ENCODE measurements around the gene DNAJC25. TPM values are rescaled to one million over a fixed set of nuclear protein-coding genes. Genes with fewer than 3 reads are reported as not detected.

The DNAJC25 gene
- total and polyA plus RNA-seq, 2 donors (not counting 1 experiment from before 2014, with no cell fraction given), result 7.3 to 10.6 TPM

DNA sequence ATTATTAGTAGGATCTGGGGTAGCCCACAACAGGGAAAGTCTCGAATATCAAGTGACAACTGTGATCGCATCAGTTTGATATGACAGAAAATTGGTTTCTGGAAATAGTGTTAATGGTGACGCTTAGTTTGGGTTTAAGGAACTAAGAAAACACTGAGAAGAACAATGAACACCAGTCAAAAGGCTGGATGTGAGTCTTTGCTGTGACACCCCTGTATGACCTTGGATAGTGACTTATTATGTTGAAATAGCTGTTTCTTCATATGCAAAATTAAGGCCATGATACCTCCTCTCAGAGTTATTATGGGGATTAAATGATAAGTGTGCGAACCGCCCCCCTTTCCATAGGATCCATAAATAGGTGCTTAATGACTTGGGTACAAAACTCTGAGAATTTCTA lies 926 bp downstream of the DNAJC25 start:
- Histone ChIP-seq H3K36me3 (ENCODE audit: control insufficient read depth, insufficient read depth, low read length) (no peaks in the 10 kb centered on the region), H3K27ac (ENCODE audit: insufficient read depth, low read length) (peak overlapping the region; percentile 87), H3K9ac (ENCODE audit: insufficient read depth, low read length) (peak overlapping the region; percentile 85), H3K4me1 (ENCODE audit: control insufficient read depth, extremely low read depth, insufficient read depth, low read length) (peaks cover 2% of the 10 kb centered on the region), H3K79me2 (ENCODE audit: control insufficient read depth, insufficient read depth, low read length) (peaks cover 56% of the 10 kb centered on the region), H3K27me3 (ENCODE audit: control insufficient read depth, insufficient read depth, low read length) (no peaks in the 10 kb centered on the region), H2AFZ (ENCODE audit: low read length) (no peak overlapping the region), H3K4me2 (ENCODE audit: extremely low read depth, insufficient read depth, low read length) (peak overlapping the region; percentile 97), H3K9me3 (ENCODE audit: control insufficient read depth, insufficient read depth, low read depth, low read length) (no peaks in the 10 kb centered on the region), H3K4me3 (replicated peaks in 1 of 4; ENCODE audit: control extremely low read depth in 1 of 4, insufficient read depth in 1 of 4, low read depth in 3 of 4, low read length in 4 of 4) (peak overlapping the region; percentile 87 to 97 (median 95)), H4K20me1 (ENCODE audit: control insufficient read depth, extremely low read depth, insufficient read depth, low read length) (no peaks in the 10 kb centered on the region)
- DNase-seq (ENCODE audit: low read depth in 2 of 2), result peak in 1 of 2 donors; percentile 17
- TF ChIP-seq, protein P1, sequence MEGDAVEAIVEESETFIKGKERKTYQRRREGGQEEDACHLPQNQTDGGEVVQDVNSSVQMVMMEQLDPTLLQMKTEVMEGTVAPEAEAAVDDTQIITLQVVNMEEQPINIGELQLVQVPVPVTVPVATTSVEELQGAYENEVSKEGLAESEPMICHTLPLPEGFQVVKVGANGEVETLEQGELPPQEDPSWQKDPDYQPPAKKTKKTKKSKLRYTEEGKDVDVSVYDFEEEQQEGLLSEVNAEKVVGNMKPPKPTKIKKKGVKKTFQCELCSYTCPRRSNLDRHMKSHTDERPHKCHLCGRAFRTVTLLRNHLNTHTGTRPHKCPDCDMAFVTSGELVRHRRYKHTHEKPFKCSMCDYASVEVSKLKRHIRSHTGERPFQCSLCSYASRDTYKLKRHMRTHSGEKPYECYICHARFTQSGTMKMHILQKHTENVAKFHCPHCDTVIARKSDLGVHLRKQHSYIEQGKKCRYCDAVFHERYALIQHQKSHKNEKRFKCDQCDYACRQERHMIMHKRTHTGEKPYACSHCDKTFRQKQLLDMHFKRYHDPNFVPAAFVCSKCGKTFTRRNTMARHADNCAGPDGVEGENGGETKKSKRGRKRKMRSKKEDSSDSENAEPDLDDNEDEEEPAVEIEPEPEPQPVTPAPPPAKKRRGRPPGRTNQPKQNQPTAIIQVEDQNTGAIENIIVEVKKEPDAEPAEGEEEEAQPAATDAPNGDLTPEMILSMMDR (conservative IDR thresholded peaks at IDR 0.05 in 1 of 2, IDR thresholded peaks at IDR 0.05 in 1 of 2; ENCODE audit: low read depth in 1 of 2, low read length in 2 of 2), result no peak
- no peak for TF ChIP-seq EZH2 (IDR thresholded peaks at IDR 0.05; ENCODE audit: low read length, missing control alignments)

GRCh38 chr9:111632695-111633388 lies 1.7 kb downstream of the DNAJC25 start:
- TF ChIP-seq, protein P1 (conservative IDR thresholded peaks at IDR 0.05 in 1 of 2, IDR thresholded peaks at IDR 0.05 in 1 of 2; ENCODE audit: low read depth in 1 of 2, low read length in 2 of 2), result no peak
- no peak for TF ChIP-seq EZH2 (IDR thresholded peaks at IDR 0.05; ENCODE audit: low read length, missing control alignments)
- peak overlapping the region in 3 of 4 experiments; percentile 87 to 97 (median 97) for H3K4me3 ChIP-seq (replicated peaks in 1 of 4; ENCODE audit: control extremely low read depth in 1 of 4, insufficient read depth in 1 of 4, low read depth in 3 of 4, low read length in 4 of 4)
- peak overlapping the region; percentile 97 for H3K4me2 ChIP-seq (ENCODE audit: extremely low read depth, insufficient read depth, low read length)
- H3K36me3 ChIP-seq (ENCODE audit: control insufficient read depth, insufficient read depth, low read length), result no peaks in the 10 kb centered on the region
- H3K9ac ChIP-seq (ENCODE audit: insufficient read depth, low read length), result no peak overlapping the region
- peaks cover 2% of the 10 kb centered on the region for H3K4me1 ChIP-seq (ENCODE audit: control insufficient read depth, extremely low read depth, insufficient read depth, low read length)
- H3K79me2 ChIP-seq (ENCODE audit: control insufficient read depth, insufficient read depth, low read length), result peaks cover 62% of the 10 kb centered on the region
- H3K27me3 ChIP-seq (ENCODE audit: control insufficient read depth, insufficient read depth, low read length), result no peaks in the 10 kb centered on the region
- H3K9me3 ChIP-seq (ENCODE audit: control insufficient read depth, insufficient read depth, low read depth, low read length), result no peaks in the 10 kb centered on the region
- no peaks in the 10 kb centered on the region for H4K20me1 ChIP-seq (ENCODE audit: control insufficient read depth, extremely low read depth, insufficient read depth, low read length)
- DNase-seq (ENCODE audit: low read depth in 2 of 2), result no peak
- no peak overlapping the region for H2AFZ ChIP-seq (ENCODE audit: low read length)
- H3K27ac ChIP-seq (ENCODE audit: insufficient read depth, low read length), result no peak overlapping the region

DNA sequence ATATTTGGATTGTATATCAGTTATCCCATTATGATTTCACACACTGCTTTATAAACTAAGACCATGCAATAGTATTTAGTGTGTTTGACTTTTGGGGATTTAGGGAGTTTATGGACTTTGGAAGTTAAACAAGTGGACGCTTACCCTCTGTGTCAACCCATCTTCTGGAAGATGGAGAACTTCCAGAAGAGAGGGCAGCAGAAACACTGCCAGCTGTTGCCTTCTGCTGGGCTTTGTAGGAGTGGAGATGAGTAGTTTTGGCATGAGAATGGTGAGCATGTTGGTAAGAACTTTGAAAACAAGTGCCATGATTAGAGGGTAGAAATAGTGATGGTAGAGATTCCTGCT lies 2.2 kb downstream of the DNAJC25 start:
- peak overlapping the region in 1 of 4 experiments; percentile 87 for H3K4me3 ChIP-seq (replicated peaks in 1 of 4; ENCODE audit: control extremely low read depth in 1 of 4, insufficient read depth in 1 of 4, low read depth in 3 of 4, low read length in 4 of 4)
- no peaks in the 10 kb centered on the region for H3K9me3 ChIP-seq (ENCODE audit: control insufficient read depth, insufficient read depth, low read depth, low read length)
- peaks cover 67% of the 10 kb centered on the region for H3K79me2 ChIP-seq (ENCODE audit: control insufficient read depth, insufficient read depth, low read length)
- H3K9ac ChIP-seq (ENCODE audit: insufficient read depth, low read length), result no peak overlapping the region
- no peak for TF ChIP-seq EZH2 (IDR thresholded peaks at IDR 0.05; ENCODE audit: low read length, missing control alignments)
- TF ChIP-seq, protein P1 (conservative IDR thresholded peaks at IDR 0.05 in 1 of 2, IDR thresholded peaks at IDR 0.05 in 1 of 2; ENCODE audit: low read depth in 1 of 2, low read length in 2 of 2), result no peak
- H3K27ac ChIP-seq (ENCODE audit: insufficient read depth, low read length), result no peak overlapping the region
- H3K36me3 ChIP-seq (ENCODE audit: control insufficient read depth, insufficient read depth, low read length), result no peaks in the 10 kb centered on the region
- DNase-seq (ENCODE audit: low read depth in 2 of 2), result no peak
- H4K20me1 ChIP-seq (ENCODE audit: control insufficient read depth, extremely low read depth, insufficient read depth, low read length), result no peaks in the 10 kb centered on the region
- no peaks in the 10 kb centered on the region for H3K27me3 ChIP-seq (ENCODE audit: control insufficient read depth, insufficient read depth, low read length)
- H3K4me2 ChIP-seq (ENCODE audit: extremely low read depth, insufficient read depth, low read length), result peak overlapping the region; percentile 46
- H2AFZ ChIP-seq (ENCODE audit: low read length), result no peak overlapping the region
- peaks cover 2% of the 10 kb centered on the region for H3K4me1 ChIP-seq (ENCODE audit: control insufficient read depth, extremely low read depth, insufficient read depth, low read length)
